Ovary (tissue), 3 donors: ENCODE results near the gene SERP2.

Source experiments
- CTCF ChIP-seq, 3 donors: fragments of 450-650 bp in 2 of 3; fragments of 200-600 bp in 1 of 3; IDR thresholded peaks; one replicate each; pipeline versions ENCODE4 v1.5.1 to v1.8.0; 2016 to 2022; ENCODE audit warnings: antibody characterized with exemption in 3 of 3, mild to moderate bottlenecking in 1 of 3
- EP300 ChIP-seq: sonication (generic); formaldehyde crosslinking; IDR thresholded peaks from one replicate; pipeline ENCODE4 v1.6.1; 2017; ENCODE audit warnings: antibody characterized with exemption
- POLR2A ChIP-seq: fragments of 450-650 bp; IDR thresholded peaks from one replicate; pipeline ENCODE4 v1.6.1; 2017; ENCODE audit warnings: antibody characterized with exemption, mild to moderate bottlenecking, moderate library complexity
- donor health status: DM: no; HTN: no; CAD: no.

GRCh38 chr13:44412346-44412935 lies 38.8 kb downstream of the SERP2 start:
- TF ChIP-seq CTCF (IDR thresholded peaks at IDR 0.05) (no peak), POLR2A (no peak), EP300 (no peak)
